HepG2 (cell line): ENCODE measurements around the gene ISCA2. TPM values are rescaled to one million over a fixed set of nuclear protein-coding genes. Genes with fewer than 3 reads are reported as not detected.

Experiments
- ATAC-seq: fragments of 200-7000 bp; cut with Tn5 transposase; 3 replicates; pipeline ENCODE4 v1.9.1; 2020; ENCODE audit warnings: mild to moderate bottlenecking, moderate library complexity
- BruUV-seq: library from RNA; stranded (reverse); fragments of 400-500 nt; replicated peaks from 2 replicates; lab custom pipeline; 2021; lab: Mats Ljungman, UMichigan
- CTCF ChIA-PET: fragments of 300-600 bp; formaldehyde crosslinking; extraction: SDS; loops from one replicate; lab custom pipeline; 2021; ENCODE audit warnings: low total read pairs, inconsistent platforms, low intra/inter-chr PET ratio; lab: Yijun Ruan, JAX
- POLR2A ChIA-PET: fragments of 350-600 bp; sonication (Branson Sonifier 250); formaldehyde crosslinking; loops from one replicate; lab custom pipeline; 2020; ENCODE audit warnings: antibody characterized with exemption, inconsistent platforms; lab: Yijun Ruan, JAX
- DNase-seq: peaks from one replicate; pipeline ENCODE4 v3.0.0-alpha.2; 2015; ENCODE audit warnings: low spot score
- FAIRE-seq: peaks from 3 replicates; lab custom pipeline; 2011; peaks lifted over from hg19 to GRCh38; lab: Jason Lieb, UNC
- H2AFZ ChIP-seq: one replicate; pipeline ENCODE4 v1.6.1; 2011; ENCODE audit warnings: low read length, inconsistent platforms
- H3K27ac ChIP-seq: fragments of 300-600 bp; 3 replicates; pipeline ENCODE4 v1.8.0; 2011; ENCODE audit warnings: mixed run types, mild to moderate bottlenecking, mixed read lengths, low read length, inconsistent platforms; ENCODE audit not compliant: insufficient read depth; ENCODE audit errors: extremely low read length
- H3K27me3 ChIP-seq, 2 experiments: fragments of 200-600 bp in 1 of 2; 2 replicates in 1 of 2; 3 replicates in 1 of 2; pipeline versions ENCODE4 v1.6.0 to v1.8.0; 2011; ENCODE audit warnings: low read length in 2 of 2, mild to moderate bottlenecking in 2 of 2, moderate library complexity in 2 of 2, inconsistent platforms in 1 of 2; ENCODE audit not compliant: insufficient read depth in 2 of 2, control insufficient read depth in 1 of 2
- H3K36me3 ChIP-seq, 2 experiments: fragments of 200-600 bp in 1 of 2; replicated peaks in 1 of 2; 2 replicates in 1 of 2; 3 replicates in 1 of 2; pipeline versions ENCODE4 v1.5.1 to v1.8.0; 2011; ENCODE audit warnings: low read length in 2 of 2, inconsistent platforms in 1 of 2; ENCODE audit not compliant: insufficient read depth in 2 of 2, control insufficient read depth in 1 of 2
- H3K4me1 ChIP-seq: 2 replicates; pipeline ENCODE4 v1.5.1; 2012; ENCODE audit warnings: low read length, inconsistent platforms; ENCODE audit not compliant: insufficient read depth
- H3K4me2 ChIP-seq: 2 replicates; pipeline ENCODE4 v1.6.0; 2011; ENCODE audit warnings: low read depth, low read length, inconsistent platforms
- H3K4me3 ChIP-seq, 3 experiments: fragments of 200-600 bp in 1 of 3; sonication (generic), shearing (Covaris generic) in 1 of 3; replicated peaks in 1 of 3; 2 replicates each; pipeline ENCODE4 v1.5.1; 2011 to 2016; ENCODE audit warnings: low read length in 3 of 3, inconsistent platforms in 2 of 3, low read depth in 2 of 3, mild to moderate bottlenecking in 2 of 3, control low read depth in 1 of 3, mixed read lengths in 1 of 3; ENCODE audit not compliant: insufficient read depth in 1 of 3
- H3K79me2 ChIP-seq: one replicate; pipeline ENCODE4 v1.6.1; 2011; ENCODE audit warnings: low read length, inconsistent platforms; ENCODE audit not compliant: insufficient read depth
- H3K9ac ChIP-seq: 2 replicates; pipeline ENCODE4 v1.6.0; 2011; ENCODE audit warnings: mild to moderate bottlenecking, low read depth, low read length, inconsistent platforms; ENCODE audit not compliant: insufficient read depth
- H3K9me3 ChIP-seq: 2 replicates; pipeline ENCODE4 v1.5.1; 2012; ENCODE audit warnings: mild to moderate bottlenecking, low read length
- H4K20me1 ChIP-seq: 2 replicates; pipeline ENCODE4 v1.6.0; 2011; ENCODE audit warnings: inconsistent platforms, mild to moderate bottlenecking, low read length, moderate library complexity; ENCODE audit not compliant: insufficient read depth
- ATF7-NPFF ChIP-seq: sonication (generic); formaldehyde crosslinking; IDR thresholded peaks from 2 replicates; pipeline ENCODE4 v1.8.1; 2023; ENCODE audit warnings: mild to moderate bottlenecking, low read depth, missing genetic modification reagents, moderate library complexity
- HMGA1 ChIP-seq: sonication (generic); formaldehyde crosslinking; conservative IDR thresholded peaks from 2 replicates; pipeline ENCODE4 v1.4.0; 2020; ENCODE audit warnings: missing genetic modification reagents
- MZF1 ChIP-seq: sonication (generic); formaldehyde crosslinking; IDR thresholded peaks from 2 replicates; pipeline ENCODE4 v1.8.1; 2023; ENCODE audit warnings: mild to moderate bottlenecking, missing genetic modification reagents, borderline replicate concordance
- NFYC ChIP-seq: IDR thresholded peaks from 2 replicates; pipeline ENCODE4 v1.6.1; 2016; ENCODE audit warnings: missing genetic modification reagents, missing compliant biosample characterization
- NR2F1 ChIP-seq, 2 experiments: fragments of 450-650 bp in 1 of 2; formaldehyde crosslinking in 1 of 2; IDR thresholded peaks; 2 replicates each; pipeline versions ENCODE4 v1.5.0 to v1.6.1; 2016 to 2020; ENCODE audit warnings: mild to moderate bottlenecking in 1 of 2, missing compliant biosample characterization in 1 of 2, missing genetic modification reagents in 1 of 2, moderate library complexity in 1 of 2
- THYN1 ChIP-seq: sonication (generic); formaldehyde crosslinking; IDR thresholded peaks from 2 replicates; pipeline ENCODE4 v1.8.1; 2023; ENCODE audit warnings: low read depth, mild to moderate bottlenecking, moderate library complexity, missing genetic modification reagents, borderline replicate concordance
- ZKSCAN8 ChIP-seq: IDR thresholded peaks from 2 replicates; pipeline ENCODE4 v1.6.1; 2016; ENCODE audit warnings: borderline replicate concordance, missing genetic modification reagents, missing compliant biosample characterization
- ZNF121 ChIP-seq: sonication (generic); formaldehyde crosslinking; IDR thresholded peaks from 2 replicates; pipeline ENCODE4 v1.5.0; 2020; ENCODE audit warnings: mild to moderate bottlenecking, missing genetic modification reagents
- ZNF256 ChIP-seq: sonication (generic); formaldehyde crosslinking; conservative IDR thresholded peaks from 2 replicates; pipeline ENCODE4 v1.4.0; 2020; ENCODE audit warnings: missing genetic modification reagents
- WGBS: methylation state at CpG from one replicate; pipeline ENCODE4 v1.1.6; 2017; ENCODE audit warnings: low lambda C conversion rate; 5-methylcytosine and 5-hydroxymethylcytosine counted together
- in situ Hi-C: cut with HindIII; loops from 2 replicates; pipeline ENCODE4 v1.10.0; 2017; ENCODE audit warnings: low pct_unique_long_range_greater_than_20kb; ENCODE audit not compliant: extremely low pct_ligation_motif_present
- intact Hi-C: fragments of 100-400 bp; cut with micrococcal nuclease; formaldehyde crosslinking; loops from one replicate; pipeline ENCODE4 v1.10.0; 2022; ENCODE audit not compliant: unreplicated experiment
- polyA plus RNA-seq, 8 experiments: library from polyadenylated mRNA; depleted of rRNA in 3 of 8; stranded (reverse) in 7 of 8; unstranded in 1 of 8; fragments of >200 nt; fragmentation: Illumina TruSeq in 4 of 8; extraction: Trizol in 4 of 8; gene quantifications; 2 replicates each; pipeline versions ENCODE4 v1.2.1 to v1.2.3, GENCODE V29; 2011 to 2016; ENCODE audit warnings: low read depth in 4 of 8, missing spikeins in 1 of 8, mixed read lengths in 1 of 8; ENCODE audit not compliant: insufficient read depth in 1 of 8
- total RNA-seq, 5 experiments: library from RNA; depleted of rRNA; stranded (reverse); fragments of >200 nt; fragmentation: Illumina TruSeq; extraction: Trizol; gene quantifications; 2 replicates each; pipeline ENCODE4 v1.2.3, GENCODE V29; 2016; ENCODE audit warnings: low read depth in 1 of 5
- TF ChIP-seq, protein P1 (sequence below): IDR thresholded peaks from 2 replicates; pipeline ENCODE4 v1.6.1; 2016; ENCODE audit warnings: missing compliant biosample characterization, missing genetic modification reagents, borderline replicate concordance
- TF ChIP-seq, protein P2 (sequence below): sonication (generic); formaldehyde crosslinking; IDR thresholded peaks from one replicate; pipeline ENCODE4 v1.5.1; 2020; ENCODE audit warnings: mild to moderate bottlenecking, missing genetic modification reagents; ENCODE audit errors: not compliant biosample characterization

The ISCA2 gene
- total and polyA plus RNA-seq, 2 of the 13 experiments (the other 11 are each of a cell fraction or from before 2014, with no cell fraction given), result 32.1 to 43.4 TPM

DNA sequence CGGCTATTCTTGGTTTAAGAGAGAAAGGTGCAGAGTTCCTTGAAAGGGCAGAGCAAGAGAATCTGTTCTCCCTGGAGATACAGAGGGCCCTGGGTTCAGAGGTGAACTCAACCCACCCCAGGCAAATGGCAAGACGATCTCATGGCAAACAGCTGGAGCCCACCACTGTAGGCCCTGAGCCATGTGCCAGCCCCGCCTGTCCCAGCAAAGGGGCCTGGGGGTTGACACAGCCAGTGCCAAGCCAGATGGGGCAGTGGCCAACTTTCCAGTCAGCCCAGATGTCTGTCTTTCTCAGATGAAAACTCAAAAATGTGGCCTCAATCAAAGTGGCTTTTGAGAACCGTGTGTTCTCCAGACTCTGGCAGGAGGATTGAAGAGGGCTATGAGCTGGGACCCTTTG is 51.8 kb downstream of the ISCA2 start (continued):
- TF ChIP-seq NFYC (CRISPR knock-in tag), result no peak
- TF ChIP-seq, protein P1, sequence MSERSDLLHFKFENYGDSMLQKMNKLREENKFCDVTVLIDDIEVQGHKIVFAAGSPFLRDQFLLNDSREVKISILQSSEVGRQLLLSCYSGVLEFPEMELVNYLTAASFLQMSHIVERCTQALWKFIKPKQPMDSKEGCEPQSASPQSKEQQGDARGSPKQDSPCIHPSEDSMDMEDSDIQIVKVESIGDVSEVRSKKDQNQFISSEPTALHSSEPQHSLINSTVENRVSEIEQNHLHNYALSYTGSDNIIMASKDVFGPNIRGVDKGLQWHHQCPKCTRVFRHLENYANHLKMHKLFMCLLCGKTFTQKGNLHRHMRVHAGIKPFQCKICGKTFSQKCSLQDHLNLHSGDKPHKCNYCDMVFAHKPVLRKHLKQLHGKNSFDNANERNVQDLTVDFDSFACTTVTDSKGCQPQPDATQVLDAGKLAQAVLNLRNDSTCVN, result no peak
- TF ChIP-seq ATF7-NPFF (CRISPR knock-in tag), result no peak

DNA sequence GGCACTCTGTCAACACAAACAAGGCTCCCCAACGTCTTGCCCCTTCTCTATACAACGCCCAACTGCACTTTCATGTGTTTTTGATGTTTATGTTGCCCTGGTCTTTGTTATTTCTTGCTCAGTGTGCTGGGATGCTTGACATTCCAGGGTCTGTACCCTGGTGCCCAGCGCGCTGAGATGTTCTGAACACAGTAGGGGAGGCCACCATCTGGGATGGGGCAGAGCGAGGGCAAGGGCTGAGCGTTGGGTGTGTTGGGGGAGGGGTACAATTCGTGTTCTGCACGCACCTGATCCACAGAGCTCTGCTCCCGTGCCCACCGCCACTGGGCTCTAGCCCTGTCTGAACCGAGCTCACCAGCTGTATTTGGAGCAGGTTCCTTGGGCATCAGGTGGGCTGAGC is 52.9 kb downstream of the ISCA2 start:
- ChIA-PET CTCF (no interaction called here), POLR2A (no interaction called here)
- Histone ChIP-seq H3K4me2 (no peak overlapping the region), H3K9me3 (no peaks in the 10 kb centered on the region), H3K27me3 (peaks cover 2 to 31% of the 10 kb centered on the region in 2 experiments; a peak in 3 of 5 replicates), H3K36me3 (no peaks in the 10 kb centered on the region), H2AFZ (no peak overlapping the region), H3K4me1 (peaks cover 8% of the 10 kb centered on the region), H3K4me3 (no peak overlapping the region), H3K9ac (no peak overlapping the region), H3K79me2 (no peaks in the 10 kb centered on the region), H3K27ac (no peak overlapping the region), H4K20me1 (no peaks in the 10 kb centered on the region)
- ATAC-seq (no peak), DNase-seq (no peak), FAIRE-seq (no peak)
- intact Hi-C loops, result no loop called here
- in situ Hi-C loops, result no loop called here
- no TSS peak for BruUV-seq
- WGBS, result 36% methylated on average over 4 of the region's 11 CpGs
- no peak for TF ChIP-seq ZKSCAN8
- no peak for TF ChIP-seq MZF1
- no peak for TF ChIP-seq ZNF121
- no peak for TF ChIP-seq THYN1 (CRISPR knock-in tag)
- TF ChIP-seq, protein P2, sequence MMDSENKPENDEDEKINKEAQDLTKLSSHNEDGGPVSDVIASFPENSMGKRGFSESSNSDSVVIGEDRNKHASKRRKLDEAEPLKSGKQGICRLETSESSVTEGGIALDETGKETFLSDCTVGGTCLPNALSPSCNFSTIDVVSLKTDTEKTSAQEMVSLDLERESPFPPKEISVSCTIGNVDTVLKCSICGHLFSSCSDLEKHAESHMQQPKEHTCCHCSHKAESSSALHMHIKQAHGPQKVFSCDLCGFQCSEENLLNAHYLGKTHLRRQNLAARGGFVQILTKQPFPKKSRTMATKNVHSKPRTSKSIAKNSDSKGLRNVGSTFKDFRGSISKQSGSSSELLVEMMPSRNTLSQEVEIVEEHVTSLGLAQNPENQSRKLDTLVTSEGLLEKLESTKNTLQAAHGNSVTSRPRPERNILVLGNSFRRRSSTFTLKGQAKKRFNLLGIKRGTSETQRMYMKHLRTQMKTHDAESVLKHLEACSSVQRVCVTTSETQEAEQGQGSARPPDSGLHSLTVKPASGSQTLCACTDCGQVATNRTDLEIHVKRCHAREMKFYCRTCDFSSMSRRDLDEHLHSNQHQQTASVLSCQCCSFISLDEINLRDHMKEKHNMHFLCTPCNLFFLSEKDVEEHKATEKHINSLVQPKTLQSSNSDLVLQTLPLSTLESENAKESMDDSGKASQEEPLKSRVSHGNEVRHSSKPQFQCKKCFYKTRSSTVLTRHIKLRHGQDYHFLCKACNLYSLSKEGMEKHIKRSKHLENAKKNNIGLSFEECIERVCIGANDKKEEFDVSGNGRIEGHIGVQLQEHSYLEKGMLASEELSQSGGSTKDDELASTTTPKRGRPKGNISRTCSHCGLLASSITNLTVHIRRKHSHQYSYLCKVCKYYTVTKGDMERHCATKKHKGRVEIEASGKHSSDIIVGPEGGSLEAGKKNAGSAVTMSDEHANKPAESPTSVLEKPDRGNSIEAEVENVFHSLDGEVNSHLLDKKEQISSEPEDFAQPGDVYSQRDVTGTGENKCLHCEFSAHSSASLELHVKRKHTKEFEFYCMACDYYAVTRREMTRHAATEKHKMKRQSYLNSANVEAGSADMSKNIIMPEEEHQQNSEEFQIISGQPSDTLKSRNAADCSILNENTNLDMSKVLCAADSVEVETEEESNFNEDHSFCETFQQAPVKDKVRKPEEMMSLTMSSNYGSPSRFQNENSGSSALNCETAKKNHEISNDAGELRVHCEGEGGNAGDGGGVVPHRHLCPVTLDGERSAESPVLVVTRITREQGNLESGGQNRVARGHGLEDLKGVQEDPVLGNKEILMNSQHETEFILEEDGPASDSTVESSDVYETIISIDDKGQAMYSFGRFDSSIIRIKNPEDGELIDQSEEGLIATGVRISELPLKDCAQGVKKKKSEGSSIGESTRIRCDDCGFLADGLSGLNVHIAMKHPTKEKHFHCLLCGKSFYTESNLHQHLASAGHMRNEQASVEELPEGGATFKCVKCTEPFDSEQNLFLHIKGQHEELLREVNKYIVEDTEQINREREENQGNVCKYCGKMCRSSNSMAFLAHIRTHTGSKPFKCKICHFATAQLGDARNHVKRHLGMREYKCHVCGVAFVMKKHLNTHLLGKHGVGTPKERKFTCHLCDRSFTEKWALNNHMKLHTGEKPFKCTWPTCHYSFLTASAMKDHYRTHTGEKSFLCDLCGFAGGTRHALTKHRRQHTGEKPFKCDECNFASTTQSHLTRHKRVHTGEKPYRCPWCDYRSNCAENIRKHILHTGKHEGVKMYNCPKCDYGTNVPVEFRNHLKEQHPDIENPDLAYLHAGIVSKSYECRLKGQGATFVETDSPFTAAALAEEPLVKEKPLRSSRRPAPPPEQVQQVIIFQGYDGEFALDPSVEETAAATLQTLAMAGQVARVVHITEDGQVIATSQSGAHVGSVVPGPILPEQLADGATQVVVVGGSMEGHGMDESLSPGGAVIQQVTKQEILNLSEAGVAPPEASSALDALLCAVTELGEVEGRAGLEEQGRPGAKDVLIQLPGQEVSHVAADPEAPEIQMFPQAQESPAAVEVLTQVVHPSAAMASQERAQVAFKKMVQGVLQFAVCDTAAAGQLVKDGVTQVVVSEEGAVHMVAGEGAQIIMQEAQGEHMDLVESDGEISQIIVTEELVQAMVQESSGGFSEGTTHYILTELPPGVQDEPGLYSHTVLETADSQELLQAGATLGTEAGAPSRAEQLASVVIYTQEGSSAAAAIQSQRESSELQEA (CRISPR knock-in tag), result no peak
- no peak for TF ChIP-seq NR2F1 (CRISPR knock-in tag; IDR thresholded peaks at IDR 0.05)
- TF ChIP-seq HMGA1 (CRISPR knock-in tag), result no peak
- no peak for TF ChIP-seq ZNF256
